ENCODE data around the gene TP53BP2. TPM values are rescaled to one million over a fixed set of nuclear protein-coding genes. Genes with fewer than 3 reads are reported as not detected.

TP53BP2 gene
- total RNA-seq, 1 experiment from 2014 or later, result 38.2 TPM

- ChIA-PET RAD21 (ENCODE audit: low non-redundant PET in 1 of 2, low total read pairs in 2 of 2, uncharacterized antibody in 2 of 2, unreplicated experiment in 2 of 2) (interaction anchor here (1.1 to 1.2 kb wide), 3 partner anchors 41 to 50 kb away, joined by 3 to 6 read pairs (median 3); no protein-coding TSS in a partner anchor), CTCF (interaction anchor here (0.8 to 2.1 kb wide), 13 partner anchors 8 to 1174 kb away, joined by 3 to 15 read pairs (median 6); partner anchors contain the start of gene CAPN2), POLR2A (interaction anchor here (1.1 kb wide), 1 partner anchor 48 kb away, joined by 4 read pairs; no protein-coding TSS in a partner anchor)
- no peak overlapping the region for H2AFZ ChIP-seq (ENCODE audit: low read depth, low read length, poor library complexity, severe bottlenecking)
- intact Hi-C loops (cut with micrococcal nuclease), result loop anchor here (1.0 to 2.0 kb wide), 2 partner anchors 34 to 51 kb away; no protein-coding TSS in a partner anchor
- no peaks in the 10 kb centered on the region for H3K4me1 ChIP-seq (ENCODE audit: control insufficient read depth in 1 of 2, insufficient read depth in 2 of 2, low read length in 2 of 2)
- H3K9ac ChIP-seq (ENCODE audit: low read length), result no peak overlapping the region
- no peak overlapping the region for H3K4me3 ChIP-seq (replicated peaks in 1 of 2; ENCODE audit: low read depth in 1 of 2, low read length in 2 of 2)
- H3K9me3 ChIP-seq (ENCODE audit: control insufficient read depth in 1 of 2, insufficient read depth in 1 of 2, low read depth in 1 of 2, low read length in 2 of 2), result no peaks in the 10 kb centered on the region
- no peak for TF ChIP-seq JUND (IDR thresholded peaks at IDR 0.05)
- TF ChIP-seq ZNF274 (IDR thresholded peaks at IDR 0.05; ENCODE audit: low read depth, low read length), result no peak
- TF ChIP-seq SRF (IDR thresholded peaks at IDR 0.05; ENCODE audit: low read depth), result no peak
- TF ChIP-seq YY1 (IDR thresholded peaks at IDR 0.05; ENCODE audit: extremely low read depth, insufficient replicate concordance, low read depth, low read length), result peak; percentile 47
- peak; percentile 73 to 91 (median 90); a peak in 5 of 6 replicates for TF ChIP-seq CTCF (IDR thresholded peaks at IDR 0.05 in 2 of 3, conservative IDR thresholded peaks at IDR 0.05 in 1 of 3; ENCODE audit: borderline replicate concordance in 1 of 3, insufficient read depth in 1 of 3, low read depth in 2 of 3, low read length in 2 of 3)
- no peak for TF ChIP-seq EGR1 (IDR thresholded peaks at IDR 0.05; ENCODE audit: low read depth)
- no peak for TF ChIP-seq FOSL1 (IDR thresholded peaks at IDR 0.05; ENCODE audit: low read depth)
- no peak for TF ChIP-seq CBX3 (IDR thresholded peaks at IDR 0.05; ENCODE audit: low read depth)
- TF ChIP-seq RAD21 (IDR thresholded peaks at IDR 0.05; ENCODE audit: low read depth), result peak; percentile 77
- peaks cover 18% of the 10 kb centered on the region; the same call in 1 of the 2 replicates for H3K79me2 ChIP-seq (ENCODE audit: insufficient read depth, low read length)
- ATAC-seq (peak; percentile 85), DNase-seq (ENCODE audit: low read depth, low spot score) (no peak)
- no peak overlapping the region for H3K27ac ChIP-seq (ENCODE audit: low read depth, low read length)
- H3K27me3 ChIP-seq (ENCODE audit: insufficient read depth, low read length), result no peaks in the 10 kb centered on the region
- no peak overlapping the region for H3K4me2 ChIP-seq (ENCODE audit: low read length)
- no TSS peak for BruUV-seq (replicated peaks)
- H3K9me2 ChIP-seq (ENCODE audit: insufficient read depth), result no peaks in the 10 kb centered on the region
- no peaks in the 10 kb centered on the region for H4K20me1 ChIP-seq (ENCODE audit: insufficient read depth)
- peaks cover 35 to 76% of the 10 kb centered on the region in 2 experiments for H3K36me3 ChIP-seq (ENCODE audit: control insufficient read depth in 1 of 2, insufficient read depth in 2 of 2, low read length in 2 of 2)
These were observed 96.7 kb downstream of the TP53BP2 start for GRCh38 chr1:223748773-223749733.

Data from HCT116 (cell line).